Kidney tubule cell (primary cell): ENCODE measurements around the gene HNF1A.
A peak's percentile ranks its signal among the peaks of the same experiment; 100 is the strongest.

Experiments used
- DNase-seq: peaks from one replicate; pipeline ENCODE4 v3.0.0-alpha.2; 2018; ENCODE audit warnings: low spot score

Gene HNF1A

GRCh38 chr12:120988658-120989057, 10.3 kb downstream of the HNF1A start:
- no peak for DNase-seq

- no peak for DNase-seq
Observed at GRCh38 chr12:120989687-120990086, 11.3 kb downstream of the HNF1A start.

GRCh38 chr12:120990487-120991055, 12.2 kb downstream of the HNF1A start:
- DNase-seq: no peak

GRCh38 chr12:120991965-120992364, 13.6 kb downstream of the HNF1A start:
- no peak for DNase-seq

- DNase-seq: no peak
Observed at GRCh38 chr12:120992989-120993388, 14.6 kb downstream of the HNF1A start.

GRCh38 chr12:120993496-120993895, 15.2 kb downstream of the HNF1A start:
- DNase-seq: no peak

- no peak for DNase-seq
Observed at GRCh38 chr12:120994059-120994458, 15.7 kb downstream of the HNF1A start.

- DNase-seq: no peak
Observed at GRCh38 chr12:120994589-120995337, 16.4 kb downstream of the HNF1A start.

- no peak for DNase-seq
Observed at GRCh38 chr12:120996133-120996746, 17.9 kb downstream of the HNF1A start.

GRCh38 chr12:120997448-120997847, 19.1 kb downstream of the HNF1A start:
- no peak for DNase-seq

GRCh38 chr12:120998435-120998834, 20.1 kb downstream of the HNF1A start:
- DNase-seq: no peak

- no peak for DNase-seq
Observed at GRCh38 chr12:120999191-121000120, 21.1 kb downstream of the HNF1A start.

GRCh38 chr12:121000530-121000929, 22.2 kb downstream of the HNF1A start:
- DNase-seq: no peak

- DNase-seq: no peak
Observed at GRCh38 chr12:121001060-121001459, 22.7 kb downstream of the HNF1A start.

GRCh38 chr12:121001841-121002483, 23.6 kb downstream of the HNF1A start:
- DNase-seq: no peak

GRCh38 chr12:121003650-121004049, 25.3 kb downstream of the HNF1A start:
- no peak for DNase-seq

- no peak for DNase-seq
Observed at GRCh38 chr12:121004253-121004815, 26.0 kb downstream of the HNF1A start.

- DNase-seq: peak; percentile 62
Observed at GRCh38 chr12:121005346-121005815, 27.0 kb downstream of the HNF1A start.

- no peak for DNase-seq
Observed at GRCh38 chr12:121008347-121009098, 30.2 kb downstream of the HNF1A start.

- peak; percentile 71 for DNase-seq
Observed at GRCh38 chr12:121009741-121010140, 31.4 kb downstream of the HNF1A start.

GRCh38 chr12:121010860-121011259, 32.5 kb downstream of the HNF1A start:
- no peak for DNase-seq
